Choroid plexus epithelial cell (primary cell): ENCODE measurements around the gene TGFBR3.

Experiments
- DNase-seq: peaks from one replicate; pipeline ENCODE4 v3.0.0-alpha.2; 2010; ENCODE audit warnings: low read depth
- H3K4me3 ChIP-seq: 2 replicates; pipeline ENCODE4 v1.5.1; 2011; ENCODE audit warnings: low read depth, mild to moderate bottlenecking, control low read depth, low read length, moderate library complexity
- TF ChIP-seq, protein P1 (sequence below): conservative IDR thresholded peaks from 2 replicates; pipeline ENCODE4 v1.5.1; 2011; ENCODE audit warnings: low read depth, mild to moderate bottlenecking, control low read depth, inconsistent platforms, low read length, moderate library complexity

The TGFBR3 gene

DNA sequence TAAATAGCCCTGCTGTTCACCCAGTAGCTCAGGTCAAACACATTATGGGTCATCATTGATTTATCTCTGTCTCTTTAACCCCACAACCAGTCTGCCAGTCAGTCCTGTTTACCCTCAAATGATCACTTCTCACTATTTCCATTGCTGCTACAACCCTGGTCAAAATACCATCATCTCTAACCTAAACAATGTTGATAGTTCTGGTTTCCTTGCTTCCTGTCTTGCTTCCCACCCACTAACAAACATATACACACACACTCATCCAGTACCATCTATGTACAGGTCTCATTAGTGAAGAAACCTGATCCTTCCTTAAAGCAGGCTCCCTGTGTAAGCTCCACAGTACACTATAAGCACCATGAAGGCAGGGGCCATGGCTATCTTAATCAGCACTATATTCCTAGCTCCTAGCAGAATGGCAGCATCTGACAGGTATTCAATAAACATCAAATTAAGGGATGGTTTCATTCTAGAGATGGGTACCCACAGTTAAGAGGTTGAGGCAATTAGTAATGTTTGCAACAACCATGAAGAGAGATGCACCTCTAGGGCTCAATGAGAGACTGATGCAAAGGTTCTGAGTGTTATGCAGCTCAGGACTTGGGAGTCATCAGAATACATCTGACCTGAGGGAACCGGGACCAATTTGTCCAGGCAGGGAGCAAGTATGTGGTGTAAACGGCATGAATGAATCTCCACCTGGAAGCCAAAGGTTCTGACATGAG lies 10.0 kb upstream of the TGFBR3 start:
- TF ChIP-seq, protein P1, sequence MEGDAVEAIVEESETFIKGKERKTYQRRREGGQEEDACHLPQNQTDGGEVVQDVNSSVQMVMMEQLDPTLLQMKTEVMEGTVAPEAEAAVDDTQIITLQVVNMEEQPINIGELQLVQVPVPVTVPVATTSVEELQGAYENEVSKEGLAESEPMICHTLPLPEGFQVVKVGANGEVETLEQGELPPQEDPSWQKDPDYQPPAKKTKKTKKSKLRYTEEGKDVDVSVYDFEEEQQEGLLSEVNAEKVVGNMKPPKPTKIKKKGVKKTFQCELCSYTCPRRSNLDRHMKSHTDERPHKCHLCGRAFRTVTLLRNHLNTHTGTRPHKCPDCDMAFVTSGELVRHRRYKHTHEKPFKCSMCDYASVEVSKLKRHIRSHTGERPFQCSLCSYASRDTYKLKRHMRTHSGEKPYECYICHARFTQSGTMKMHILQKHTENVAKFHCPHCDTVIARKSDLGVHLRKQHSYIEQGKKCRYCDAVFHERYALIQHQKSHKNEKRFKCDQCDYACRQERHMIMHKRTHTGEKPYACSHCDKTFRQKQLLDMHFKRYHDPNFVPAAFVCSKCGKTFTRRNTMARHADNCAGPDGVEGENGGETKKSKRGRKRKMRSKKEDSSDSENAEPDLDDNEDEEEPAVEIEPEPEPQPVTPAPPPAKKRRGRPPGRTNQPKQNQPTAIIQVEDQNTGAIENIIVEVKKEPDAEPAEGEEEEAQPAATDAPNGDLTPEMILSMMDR: no peak
- H3K4me3 ChIP-seq: no peak overlapping the region
- no peak for DNase-seq

DNA sequence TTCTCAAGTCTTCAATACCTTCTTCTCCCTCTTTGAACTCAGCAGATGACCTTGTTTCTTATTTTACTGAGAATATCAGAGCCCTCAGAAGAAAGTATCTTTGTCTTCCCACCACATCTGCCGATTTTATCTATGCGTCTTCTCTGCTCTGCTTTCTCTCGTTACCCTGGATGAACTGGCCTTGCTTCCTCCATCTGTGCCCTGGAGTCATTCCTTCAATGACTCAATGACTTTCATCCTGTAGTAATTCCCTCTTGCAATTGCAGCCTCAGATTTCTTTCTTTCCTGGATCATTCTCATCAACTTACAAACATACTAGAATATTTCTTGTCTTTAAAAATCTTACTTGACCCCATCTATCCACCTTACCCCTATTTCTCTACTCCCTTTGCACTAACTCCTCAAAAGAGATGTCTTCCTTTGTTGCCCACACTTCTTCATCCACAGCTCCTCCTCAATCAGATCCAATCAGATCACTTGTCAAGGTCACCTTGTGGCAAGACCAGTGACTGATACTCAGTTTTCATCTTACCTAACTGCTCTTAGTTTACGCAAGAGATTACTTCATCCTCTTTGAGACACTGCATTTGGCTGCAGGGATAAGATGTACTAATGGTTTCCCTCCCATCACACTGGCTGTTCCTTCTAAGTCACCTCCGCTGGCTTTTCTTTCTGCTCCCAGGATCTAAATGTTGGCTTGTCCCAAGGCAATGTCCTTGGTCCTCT lies 8.2 kb upstream of the TGFBR3 start:
- DNase-seq: peak; percentile 28
- H3K4me3 ChIP-seq: no peak overlapping the region
- TF ChIP-seq, protein P1: no peak

DNA sequence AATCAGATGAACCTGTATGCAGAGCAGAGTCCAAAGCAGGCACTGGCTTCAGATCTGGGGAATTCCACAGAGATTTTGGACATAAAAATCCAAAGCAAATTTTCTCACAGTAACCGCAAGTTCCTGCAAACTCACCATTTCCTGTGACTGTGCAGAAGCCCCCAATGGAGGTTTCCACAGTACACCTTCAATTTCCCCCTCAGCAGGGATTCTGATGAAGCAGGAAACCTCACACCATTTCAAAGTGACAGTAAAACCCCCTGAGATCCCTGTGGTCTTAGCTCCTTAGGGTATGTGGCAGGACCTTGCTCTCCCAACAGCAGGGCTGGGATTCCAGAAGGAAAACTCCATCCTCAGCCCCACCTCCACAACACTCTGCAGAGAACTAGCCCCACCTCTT lies 6.0 kb upstream of the TGFBR3 start:
- TF ChIP-seq, protein P1: no peak
- no peak overlapping the region for H3K4me3 ChIP-seq
- DNase-seq: peak; percentile 39

DNA sequence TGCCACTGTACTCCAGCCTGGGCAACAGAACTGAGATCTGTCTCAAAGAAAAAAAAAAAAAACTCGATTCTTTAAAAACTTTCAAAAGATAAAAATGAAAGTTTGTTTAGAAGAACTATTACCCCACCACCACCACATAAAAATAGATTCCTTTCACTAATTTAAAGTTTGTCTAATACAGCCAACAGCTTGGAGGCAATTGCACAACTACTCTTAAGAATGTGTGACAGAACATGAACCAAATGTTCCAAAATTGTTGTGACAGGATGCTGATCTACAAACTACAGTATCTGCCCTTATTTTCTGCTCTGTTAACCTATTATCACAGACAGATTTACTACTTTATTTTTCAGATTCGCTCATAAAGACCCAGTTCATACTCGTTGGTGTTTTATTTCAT lies 5.5 kb upstream of the TGFBR3 start:
- H3K4me3 ChIP-seq: no peak overlapping the region
- DNase-seq: peak; percentile 73
- TF ChIP-seq, protein P1: no peak

DNA sequence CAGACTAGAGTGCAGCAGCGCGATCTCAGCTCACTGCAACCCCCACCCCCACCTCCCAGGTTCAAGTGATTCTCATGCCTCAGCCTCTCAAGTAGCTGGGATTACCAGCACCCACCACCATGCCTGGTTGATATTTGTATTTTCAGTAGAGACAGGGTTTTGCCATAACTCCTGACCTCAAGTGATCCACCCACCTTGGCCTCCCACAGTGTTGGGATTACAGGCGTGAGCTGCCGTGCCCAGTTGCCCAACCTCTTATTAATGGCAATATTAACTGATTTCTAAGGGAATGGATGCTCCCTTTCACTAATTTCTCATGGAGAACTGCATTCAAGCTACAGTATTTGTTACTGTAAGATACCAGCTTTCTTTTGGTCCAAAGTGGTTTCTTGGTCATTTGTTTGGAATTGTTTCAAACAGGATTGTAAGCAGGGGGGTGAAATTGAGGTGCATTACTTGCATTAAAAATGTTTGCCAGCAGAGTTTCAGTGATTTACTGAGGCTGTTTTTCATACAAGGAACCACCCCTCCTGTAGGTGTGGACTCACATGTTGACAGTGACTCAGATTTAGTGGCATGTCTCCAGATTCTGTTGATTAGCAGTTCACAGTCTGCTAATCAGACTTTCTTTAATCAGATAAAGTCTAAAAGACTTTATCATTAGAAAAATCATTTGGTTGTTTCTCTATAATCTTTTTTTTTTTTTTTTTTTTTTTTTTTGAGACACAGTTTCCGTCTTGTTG lies 3.9 kb upstream of the TGFBR3 start:
- no peak overlapping the region for H3K4me3 ChIP-seq
- TF ChIP-seq, protein P1: no peak
- peak; percentile 45 for DNase-seq

DNA sequence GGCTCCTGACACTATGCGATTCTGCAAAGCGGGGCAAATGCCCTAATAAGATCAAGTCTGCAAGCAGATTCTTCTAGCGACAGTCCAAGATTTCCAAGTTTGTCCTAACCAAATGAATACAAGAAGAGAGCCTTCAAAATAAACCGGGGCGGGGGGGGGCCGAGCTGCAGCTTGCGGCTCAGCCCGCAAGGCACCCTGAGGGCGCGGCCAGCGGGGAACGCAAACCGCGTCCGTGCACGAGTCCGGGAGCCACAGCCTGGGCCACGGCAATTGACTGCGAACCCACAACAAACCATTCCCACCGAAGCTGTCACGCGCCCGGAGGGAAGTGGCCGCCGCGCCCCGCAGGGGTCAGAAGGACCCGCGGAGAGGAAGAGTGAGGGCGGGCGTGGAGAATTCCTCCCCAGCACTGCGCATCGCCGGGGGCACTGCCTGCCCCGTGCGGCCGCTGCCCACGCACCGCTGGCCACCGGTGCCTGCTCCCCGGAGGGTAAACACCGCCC lies 687 bp downstream of the TGFBR3 start:
- no peak for DNase-seq
- H3K4me3 ChIP-seq: peak overlapping the region; percentile 84
- TF ChIP-seq, protein P1: no peak
